GM18870 (cell line): ENCODE measurements around the gene DYRK3.
"Not testable (repeated sequence)": the region's sequence is repeated elsewhere in the genome, so short reads cannot be mapped to it uniquely, and the experiment has no call there.

ENCODE experiments used
- ATAC-seq: cut with Tn5 transposase; IDR thresholded peaks from one replicate; pipeline ENCODE4 v1.9.1; 2021; ENCODE audit warnings: moderate library complexity; ENCODE audit not compliant: unreplicated experiment

The DYRK3 gene

DNA sequence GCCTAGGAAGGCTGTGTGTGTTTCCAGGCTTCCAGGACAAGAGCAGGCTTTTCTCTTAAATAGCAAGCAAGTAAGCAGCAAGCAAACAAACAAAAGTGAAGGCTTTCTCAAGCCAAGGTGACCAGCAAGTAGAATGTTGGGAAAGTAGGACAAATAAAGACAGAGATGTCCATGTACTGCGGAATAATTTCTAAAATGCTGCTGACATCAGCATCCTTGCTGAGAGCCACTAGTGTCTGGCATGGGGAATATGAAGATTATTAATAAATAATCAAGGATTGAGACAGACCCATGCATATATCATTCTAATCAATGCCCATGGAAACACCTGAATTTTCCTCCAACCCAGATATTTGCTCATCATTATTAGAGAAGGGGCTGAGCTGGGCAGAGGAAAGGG is 6.4 kb upstream of the DYRK3 start:
- ATAC-seq: no peak

DNA sequence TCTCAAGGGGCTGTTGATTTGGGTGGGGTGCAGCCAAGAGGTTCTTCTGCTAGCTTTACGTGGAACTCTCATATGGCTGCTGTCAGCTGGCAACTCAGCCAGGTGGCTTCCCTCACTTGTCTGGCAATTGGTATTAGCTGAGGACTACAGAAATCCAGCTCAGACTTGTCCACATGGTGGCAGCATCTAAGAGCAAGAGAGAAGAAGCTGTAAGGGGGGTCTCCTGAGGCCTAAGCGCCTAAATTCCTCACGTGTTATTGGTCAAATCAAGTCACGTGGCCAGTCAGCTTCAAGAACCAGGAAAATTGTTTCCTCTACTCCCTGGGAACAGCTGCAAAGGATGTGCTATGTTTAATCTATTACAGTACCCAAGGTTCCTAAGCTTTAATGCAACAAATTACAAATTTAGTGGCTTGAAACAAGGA is 4.2 kb upstream of the DYRK3 start:
- no peak for ATAC-seq

DNA sequence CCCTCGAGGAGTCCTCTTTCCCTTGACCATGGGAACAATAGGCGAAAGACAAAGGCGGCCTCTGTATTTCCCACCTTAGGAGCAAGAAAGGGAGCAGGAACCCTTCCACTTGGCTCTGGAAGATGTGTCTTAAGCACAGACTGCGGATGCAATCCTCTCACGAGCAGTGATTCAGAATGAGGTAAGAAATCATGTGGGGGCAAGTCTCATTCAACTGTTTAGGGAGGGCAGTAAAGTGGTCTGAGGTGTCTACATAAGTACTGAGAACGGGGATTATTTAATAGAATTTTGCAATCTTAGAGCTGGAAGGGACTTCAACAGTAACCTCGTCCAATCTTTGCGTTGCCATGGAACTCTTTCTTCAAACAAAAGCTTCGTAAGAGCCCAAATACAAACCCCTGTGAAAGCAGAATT is 1.6 kb upstream of the DYRK3 start:
- ATAC-seq: no peak

DNA sequence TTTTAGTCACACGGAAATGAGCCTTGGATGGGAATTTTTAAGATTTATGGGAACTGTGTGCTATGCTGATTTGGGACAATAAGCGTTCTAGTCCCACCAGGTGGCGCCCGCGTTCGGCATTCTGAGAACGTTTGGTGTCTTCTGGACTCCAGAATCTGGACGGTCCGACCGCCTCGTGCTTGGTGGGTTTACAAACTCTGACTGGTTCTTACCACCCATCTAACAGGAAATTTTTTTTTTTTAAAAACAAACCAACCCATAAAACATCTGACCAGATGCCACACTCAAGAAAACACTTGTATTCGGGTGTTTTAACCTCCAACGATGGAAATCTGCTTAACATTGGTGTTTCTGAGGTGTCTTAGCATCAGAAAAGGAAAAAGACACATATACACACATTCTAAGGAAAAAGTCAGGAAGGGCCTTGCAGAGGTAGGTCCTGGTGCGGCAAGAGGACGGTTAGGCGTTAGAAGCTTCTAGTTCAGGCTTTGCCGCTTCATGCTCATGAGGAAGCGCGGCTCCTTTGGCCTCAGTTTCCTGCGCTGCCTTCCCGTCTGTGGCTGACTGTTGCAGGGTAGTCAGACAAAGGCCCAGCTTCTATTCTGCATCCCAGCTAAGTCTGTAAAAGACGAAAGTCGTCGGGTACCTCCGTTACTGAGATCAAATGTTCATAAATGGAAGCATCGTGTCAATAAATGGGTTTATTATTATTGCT is 814 bp upstream of the DYRK3 start:
- no peak for ATAC-seq

DNA sequence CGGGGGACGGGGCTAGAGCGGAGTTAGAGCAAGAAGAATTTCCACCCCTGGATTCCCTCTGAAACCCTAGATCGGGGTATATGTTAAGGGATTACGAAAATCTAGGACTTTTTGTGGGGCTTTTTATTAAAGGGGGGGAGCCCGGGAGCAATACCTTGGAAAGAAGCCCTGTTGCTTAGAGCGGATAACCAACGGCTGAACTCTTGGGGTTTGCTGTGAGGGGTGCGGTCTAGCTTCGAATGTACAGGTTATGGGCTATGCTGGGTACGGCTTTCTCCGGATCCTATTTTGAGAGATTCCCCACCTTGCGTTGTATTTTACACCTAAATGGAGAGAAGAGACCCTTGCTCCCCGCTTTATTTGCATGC is 626 bp downstream of the DYRK3 start:
- ATAC-seq: no peak

DNA sequence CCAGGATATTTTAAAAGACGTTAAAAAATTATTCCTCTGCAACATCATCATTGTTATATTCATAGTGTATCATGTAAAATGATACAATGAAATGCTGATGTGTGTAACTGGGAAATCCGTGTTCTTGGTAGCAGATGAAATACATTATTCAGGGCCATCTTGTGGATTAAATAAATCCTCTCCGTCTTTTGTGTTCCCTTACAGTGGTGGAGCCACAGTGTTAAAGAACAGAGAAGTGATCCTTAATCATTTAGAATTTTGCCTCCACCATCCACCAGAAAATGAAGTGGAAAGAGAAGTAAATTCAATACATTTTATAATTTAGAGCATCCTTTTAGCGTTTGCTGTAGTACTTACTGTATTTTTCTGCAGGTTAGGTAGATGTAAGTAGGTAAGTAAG is 1.3 kb downstream of the DYRK3 start:
- ATAC-seq: no peak

DNA sequence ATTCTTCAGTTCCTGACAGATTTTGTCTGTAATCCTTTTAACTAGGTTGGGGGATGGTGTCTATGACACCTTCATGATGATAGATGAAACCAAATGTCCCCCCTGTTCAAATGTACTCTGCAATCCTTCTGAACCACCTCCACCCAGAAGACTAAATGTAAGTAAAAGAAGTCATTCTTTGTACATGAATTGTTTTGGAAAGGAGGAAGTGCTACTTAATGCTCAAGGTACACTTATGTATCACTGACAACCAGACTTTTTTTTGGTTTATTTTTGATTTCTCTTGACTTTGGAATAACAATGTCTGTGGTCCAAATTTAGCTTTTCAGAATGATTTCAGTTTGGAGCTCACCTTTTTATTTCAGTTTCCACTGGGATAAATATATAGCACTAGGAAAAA is 2.3 kb downstream of the DYRK3 start:
- no peak for ATAC-seq

DNA sequence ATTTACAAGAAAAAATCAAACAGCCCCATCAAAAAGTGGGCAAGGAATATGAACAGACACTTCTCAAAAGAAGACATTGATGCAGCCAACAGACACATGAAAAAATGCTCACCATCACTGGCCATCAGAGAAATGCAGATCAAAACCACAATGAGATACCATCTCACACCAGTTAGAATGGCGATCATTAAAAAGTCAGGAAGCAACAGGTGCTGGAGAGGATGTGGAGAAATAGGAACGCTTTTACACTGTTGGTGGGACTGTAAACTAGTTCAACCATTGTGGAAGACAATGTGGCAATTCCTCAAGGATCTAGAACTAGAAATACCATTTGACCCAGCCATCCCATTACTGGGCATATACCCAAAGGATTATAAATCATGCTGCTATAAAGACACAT is 6.7 kb downstream of the DYRK3 start:
- not testable (repeated sequence) for ATAC-seq

DNA sequence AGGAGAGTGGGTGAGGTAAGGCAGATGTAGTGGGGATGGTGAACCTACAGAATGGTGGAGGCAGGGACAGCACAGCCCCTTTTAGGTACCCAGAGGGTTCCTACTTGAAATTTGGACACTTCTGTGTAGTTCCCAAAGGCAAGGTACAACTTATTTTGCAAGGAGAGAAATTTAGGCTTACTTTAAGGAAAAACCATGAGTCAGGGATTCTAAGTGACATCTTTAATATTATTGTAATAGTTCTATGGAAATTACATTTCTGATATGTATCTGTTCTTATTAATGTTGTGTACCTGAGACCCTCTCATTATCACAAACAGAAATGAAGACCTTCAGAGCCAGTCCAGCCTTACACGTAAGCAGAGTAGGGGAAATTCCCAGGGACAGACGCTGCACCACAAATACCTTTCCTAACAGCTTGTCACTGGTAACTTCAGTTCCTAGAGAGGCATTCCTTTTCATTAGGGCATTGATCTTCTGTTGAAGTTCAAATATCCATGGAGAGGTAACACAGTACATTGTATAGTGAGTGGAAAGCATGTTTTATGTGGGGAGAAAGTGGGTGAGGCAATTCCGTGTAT is 7.9 kb downstream of the DYRK3 start:
- no peak for ATAC-seq

DNA sequence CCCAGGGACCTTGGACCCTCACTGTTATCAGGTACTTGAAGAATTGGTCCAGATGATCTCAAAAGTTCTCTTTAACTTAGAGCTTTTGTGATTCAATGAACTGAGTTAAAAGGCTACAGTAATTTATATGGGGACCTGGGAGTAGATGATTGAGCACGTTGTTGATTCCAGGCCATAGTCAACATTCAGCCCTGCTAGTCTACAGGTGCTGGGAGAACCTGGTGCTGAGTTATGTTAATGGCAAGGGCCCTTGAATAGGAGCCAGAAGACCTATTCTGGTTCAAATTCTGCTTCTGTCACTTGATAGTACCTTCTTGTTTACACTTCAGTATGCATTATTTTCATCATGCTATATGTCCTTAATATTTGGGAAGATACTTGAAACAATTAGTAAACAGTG is 11.2 kb downstream of the DYRK3 start:
- no peak for ATAC-seq

DNA sequence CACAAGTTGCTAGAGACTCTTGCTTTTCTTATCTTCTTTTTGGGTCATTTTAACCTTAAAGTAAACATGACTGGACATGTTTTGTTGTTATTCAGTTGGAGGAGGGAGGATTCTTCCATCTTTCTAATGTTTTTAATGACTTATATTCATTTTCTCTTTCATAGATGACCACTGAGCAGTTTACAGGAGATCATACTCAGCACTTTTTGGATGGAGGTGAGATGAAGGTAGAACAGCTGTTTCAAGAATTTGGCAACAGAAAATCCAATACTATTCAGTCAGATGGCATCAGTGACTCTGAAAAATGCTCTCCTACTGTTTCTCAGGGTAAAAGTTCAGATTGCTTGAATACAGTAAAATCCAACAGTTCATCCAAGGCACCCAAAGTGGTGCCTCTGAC is 11.9 kb downstream of the DYRK3 start:
- no peak for ATAC-seq

DNA sequence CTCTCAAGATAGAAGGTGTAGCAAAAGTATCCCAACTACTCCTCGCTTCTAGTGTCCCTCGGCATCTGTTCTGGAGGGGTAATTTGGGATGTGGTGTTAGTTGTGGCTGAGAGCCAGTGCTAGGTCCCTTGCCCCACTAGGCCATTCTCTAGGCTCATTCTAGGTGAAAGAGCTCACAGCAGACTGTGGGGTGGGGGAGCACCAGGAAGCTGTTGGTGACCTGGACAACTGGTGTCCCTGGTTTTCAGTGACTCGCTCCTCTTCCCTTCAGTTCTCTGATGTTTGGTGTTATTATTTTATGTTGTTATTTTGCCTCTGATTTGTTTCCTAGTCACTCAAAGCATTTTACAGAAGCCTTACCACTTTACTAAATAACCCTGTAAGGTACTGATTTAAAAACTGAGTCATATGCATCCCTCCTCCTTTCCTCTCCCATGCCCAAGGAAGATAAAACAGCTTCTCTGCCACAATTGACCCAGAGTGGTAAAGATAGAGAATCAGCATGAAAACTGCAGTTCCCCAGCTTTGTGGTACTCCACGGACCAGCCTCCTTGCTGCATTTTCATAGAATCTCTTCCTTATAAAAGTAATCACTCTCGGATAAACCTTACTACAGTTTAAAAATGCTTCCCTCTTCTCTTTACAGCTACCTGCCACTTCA is 14.1 kb downstream of the DYRK3 start:
- ATAC-seq: no peak

DNA sequence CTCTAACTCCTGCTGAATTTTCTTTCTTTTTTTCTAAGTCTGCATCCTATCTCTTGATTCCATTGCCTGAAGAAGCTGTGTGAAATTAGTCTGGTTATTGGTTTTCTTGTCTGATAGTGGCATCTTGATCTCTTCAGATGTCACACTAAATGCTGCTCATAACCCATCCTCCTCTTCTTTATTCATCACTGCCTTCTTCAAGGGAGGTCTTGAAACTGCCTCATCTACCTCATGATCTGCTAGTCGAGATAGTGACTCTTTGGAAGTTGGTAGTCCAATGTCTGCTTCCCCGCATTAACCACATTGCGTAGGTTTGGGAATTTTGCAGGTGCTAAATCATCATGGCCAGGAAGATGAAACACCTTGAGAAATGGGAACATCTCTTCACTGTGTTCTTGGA is 15.7 kb downstream of the DYRK3 start:
- no peak for ATAC-seq

DNA sequence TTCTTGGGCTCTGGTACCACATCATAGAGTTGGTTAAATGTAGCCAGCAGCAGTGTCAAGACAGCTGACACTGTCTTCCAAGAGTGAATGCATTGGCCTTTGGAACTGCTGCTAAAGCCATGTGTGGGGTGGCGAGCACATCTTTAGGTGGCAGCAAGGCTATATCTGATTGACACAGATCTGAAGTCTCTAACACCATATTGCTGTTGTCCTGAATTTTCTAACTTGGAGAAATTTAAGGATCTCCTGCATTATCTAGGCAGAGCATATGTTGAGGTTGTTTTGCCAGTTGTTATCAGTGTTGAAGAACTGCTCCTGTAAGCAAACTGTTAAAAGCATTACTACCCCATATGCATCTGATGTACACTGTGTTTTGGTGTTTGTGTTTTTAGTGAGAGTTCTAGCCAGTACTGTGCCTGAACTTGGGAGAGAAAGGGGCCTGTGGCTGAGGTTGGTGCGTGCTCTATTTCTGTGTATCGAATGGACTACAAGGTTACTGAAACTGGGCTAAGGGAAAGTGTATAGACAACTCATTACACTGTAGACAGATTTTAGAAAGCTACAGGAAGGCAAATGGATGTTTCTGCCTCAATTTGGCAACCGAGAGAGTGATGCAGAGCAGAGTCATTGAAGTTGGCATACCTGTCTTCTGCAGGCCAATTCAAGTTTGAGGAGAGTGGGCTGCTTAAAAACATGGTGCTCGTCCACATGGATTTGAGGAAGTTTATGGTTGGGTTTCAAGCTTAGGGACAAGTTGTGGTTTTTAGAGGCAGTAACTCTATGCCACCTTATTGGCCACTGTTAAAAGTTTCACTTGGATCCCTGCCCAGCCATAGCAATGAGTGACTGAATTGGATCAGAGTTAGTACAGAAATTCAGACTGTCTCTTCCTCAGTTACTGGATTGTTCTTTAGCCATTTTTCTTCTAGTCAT is 16.9 kb downstream of the DYRK3 start:
- ATAC-seq: no peak

DNA sequence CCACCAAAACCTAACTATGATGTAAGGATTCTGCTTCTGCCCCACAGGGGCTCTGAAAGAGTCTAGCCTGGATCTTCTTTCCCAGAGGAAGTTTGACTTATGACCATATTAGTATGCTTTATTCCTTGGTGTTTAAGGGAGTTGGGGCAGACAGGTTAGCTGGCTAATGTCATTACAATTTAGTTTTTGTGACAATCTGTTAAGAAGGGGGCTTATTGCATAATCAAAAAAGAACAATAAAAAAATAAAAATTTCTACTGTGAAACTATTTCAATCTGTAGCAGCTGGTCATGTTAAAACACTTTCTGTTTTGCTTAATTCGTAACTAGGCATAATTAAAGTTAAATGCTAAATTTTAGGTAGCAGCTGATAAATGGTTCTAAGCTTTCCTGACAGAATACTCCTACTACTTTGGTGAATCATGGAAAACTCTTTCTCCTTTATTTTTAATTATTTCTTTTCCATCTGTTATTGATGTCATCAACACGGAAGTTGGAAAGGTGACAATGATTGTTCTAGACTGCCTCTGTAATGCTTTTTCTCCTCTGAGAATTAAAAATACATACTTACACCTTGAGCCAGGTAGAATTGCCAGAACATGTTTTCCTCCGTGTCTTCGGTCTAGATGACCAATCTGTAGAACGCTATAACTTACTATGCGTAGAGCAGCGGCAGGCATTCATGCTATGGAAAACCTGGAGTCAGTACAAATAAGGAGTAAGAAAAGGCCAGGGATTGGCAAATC is 18.6 kb downstream of the DYRK3 start:
- ATAC-seq: no peak

DNA sequence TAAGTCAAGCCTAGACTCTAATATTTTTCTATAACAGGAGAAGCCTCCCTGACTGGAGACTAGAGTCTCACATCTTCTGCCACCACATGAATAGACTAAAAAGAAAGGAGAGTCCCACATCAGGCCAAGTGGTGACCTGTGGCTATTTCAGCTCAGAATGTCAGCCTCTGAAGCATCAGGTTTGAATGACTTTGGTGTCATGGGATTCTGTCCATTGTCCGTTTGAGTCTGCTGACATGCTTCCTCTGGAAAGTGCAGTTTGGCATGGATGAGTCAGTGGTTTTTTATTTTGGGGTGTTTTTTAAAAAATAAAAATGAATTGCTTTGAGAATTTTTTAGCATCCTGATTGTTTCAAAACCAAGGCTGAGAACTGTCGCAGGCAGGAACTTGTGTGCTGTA is 19.5 kb downstream of the DYRK3 start:
- ATAC-seq: no peak

DNA sequence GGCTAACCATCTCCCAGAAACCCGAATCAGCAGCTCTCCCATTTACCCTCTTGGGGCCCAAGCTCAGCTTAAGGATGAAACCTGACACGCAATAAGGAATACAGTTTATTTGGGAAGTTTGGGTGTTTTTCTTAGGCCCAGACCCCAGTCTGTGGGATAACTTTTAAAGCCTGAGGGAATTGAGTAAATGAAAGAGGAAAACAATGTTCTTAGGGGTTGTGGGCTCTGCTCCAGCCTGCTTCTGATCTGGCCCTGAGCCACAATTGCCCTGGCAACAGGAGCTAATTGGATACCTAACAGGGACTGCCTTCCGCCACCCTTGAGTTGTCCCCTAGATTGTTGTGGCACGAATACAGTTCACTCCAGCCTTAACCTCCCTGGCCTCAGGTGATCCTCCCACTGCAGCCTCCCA is 20.1 kb downstream of the DYRK3 start:
- no peak for ATAC-seq

DNA sequence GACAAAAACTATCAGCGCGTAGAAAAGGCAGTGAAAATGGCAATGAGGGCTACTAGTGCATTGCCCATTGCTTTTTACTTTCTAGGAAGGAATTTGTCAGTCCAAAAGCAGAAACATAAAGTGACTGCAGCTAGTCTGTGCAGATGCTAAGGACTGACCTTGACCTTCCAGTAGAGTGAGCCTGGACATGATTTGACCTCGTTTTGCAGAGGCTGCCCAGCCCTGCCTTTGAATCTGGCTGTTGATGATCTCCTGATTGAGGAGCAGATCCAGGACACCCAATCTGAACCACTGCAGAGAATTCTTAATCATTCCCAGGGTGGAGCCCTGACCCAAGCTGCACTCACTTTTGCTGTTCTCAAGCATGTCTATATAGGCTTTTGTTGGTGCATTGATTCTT is 21.6 kb downstream of the DYRK3 start:
- ATAC-seq: no peak

DNA sequence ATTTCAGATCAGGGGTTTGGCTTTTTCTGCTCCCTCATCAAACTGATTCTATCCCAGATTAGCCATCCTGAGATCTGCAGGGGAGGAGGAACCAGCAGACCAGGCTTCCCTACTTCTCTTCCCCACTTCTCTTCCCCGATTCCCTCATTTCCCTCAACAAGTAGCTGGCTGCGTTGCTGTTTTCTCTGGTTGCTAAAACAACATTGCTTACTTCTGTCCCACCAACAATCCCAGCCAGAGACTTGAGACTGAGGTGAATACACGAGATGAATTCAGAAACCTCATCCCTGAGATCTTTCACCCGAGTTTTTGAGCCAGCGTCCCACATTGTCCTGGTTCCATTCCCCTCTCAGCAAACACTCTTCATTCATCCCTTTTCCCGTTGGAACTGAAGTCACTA is 22.4 kb downstream of the DYRK3 start:
- no peak for ATAC-seq

DNA sequence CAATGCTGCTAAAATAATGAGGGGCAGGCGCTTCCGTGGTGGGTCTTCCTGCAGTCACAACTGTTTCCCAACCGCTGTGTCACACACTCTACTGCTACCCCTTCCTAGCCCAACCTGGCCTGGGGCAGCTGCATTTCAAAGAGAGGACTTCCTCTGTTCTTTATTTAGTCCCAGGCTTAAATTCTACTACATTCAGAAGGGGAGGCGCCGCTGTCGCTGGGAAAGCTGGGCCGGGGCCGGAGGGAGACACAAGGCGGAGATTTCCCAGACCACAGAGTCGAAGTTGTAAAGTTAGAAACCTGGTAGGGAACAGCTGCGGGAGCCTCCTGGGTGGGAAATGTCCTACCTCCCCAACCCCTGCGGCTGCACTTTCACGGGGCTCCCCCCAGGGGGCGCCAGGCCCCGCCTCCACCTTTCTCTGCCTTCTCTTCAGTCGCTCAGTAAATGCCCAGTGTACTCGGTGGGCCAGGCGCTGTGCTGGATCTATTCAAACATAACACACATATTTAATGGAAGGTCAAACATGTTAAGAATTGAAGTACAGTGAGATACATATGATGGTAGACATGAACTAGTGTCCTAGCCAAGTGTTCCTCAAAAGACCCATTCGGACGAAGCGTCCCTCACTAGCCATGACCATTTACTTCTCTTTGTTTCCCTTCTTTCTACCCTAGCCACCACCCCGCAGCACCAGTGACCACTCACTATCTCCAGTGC is 23.1 kb downstream of the DYRK3 start:
- ATAC-seq: no peak
